H4 (cell line): Measurements from ENCODE around the gene MCTP1. TPM values are rescaled to one million over a fixed set of nuclear protein-coding genes. Genes with fewer than 3 reads are reported as not detected.
"Not testable (repeated sequence)": the region's sequence is repeated elsewhere in the genome, so short reads cannot be mapped to it uniquely, and the experiment has no call there.

Experiments
- DNase-seq: peaks from one replicate; pipeline ENCODE4 v3.0.0-alpha.2; 2015; ENCODE audit warnings: low spot score
- total RNA-seq: library from RNA; depleted of rRNA; stranded (reverse); fragments of >200 nt; shearing (Covaris generic); gene quantifications from 2 replicates; pipeline ENCODE4 v1.2.3, GENCODE V29; 2014

MCTP1 gene
- total RNA-seq, 1 experiment from 2014 or later = 6.5 TPM

DNA sequence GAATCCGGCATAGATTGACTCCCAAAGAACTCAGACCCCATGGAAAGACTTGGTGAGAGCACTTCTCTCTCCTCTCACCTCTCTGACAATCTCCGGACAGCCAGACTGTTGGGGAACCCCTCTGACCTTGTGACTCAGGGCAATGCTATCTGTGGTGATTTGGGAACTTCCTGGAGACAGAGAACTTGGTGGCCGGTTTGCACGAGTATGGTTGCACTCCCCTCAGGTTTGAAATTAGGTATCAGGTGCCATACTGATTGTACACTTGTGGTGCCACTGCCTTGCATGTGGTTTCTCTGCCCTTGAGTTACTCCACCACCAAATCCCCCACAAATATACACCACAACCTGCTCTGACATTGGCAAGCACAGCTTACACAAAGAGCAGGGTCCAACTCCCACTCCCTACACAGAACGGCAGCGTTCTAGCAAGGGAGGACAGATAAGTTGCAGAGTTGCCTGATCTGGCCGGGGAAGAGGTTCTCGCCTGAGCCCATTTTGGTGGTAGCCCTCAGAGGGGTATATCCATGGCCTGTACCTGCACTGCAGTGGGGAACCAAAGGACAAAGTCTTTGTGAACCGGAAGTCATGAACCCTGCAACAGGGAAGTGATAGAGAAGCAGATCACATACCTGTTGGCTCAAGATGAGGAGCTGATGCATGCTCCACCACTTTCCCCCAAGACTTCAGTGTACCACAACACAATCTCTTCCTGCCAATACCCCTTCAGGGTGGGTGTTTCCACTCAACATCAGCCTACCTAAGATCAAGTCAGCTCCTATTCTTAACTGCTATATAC lies 255.1 kb downstream of the MCTP1 start:
- DNase-seq = no peak

DNA sequence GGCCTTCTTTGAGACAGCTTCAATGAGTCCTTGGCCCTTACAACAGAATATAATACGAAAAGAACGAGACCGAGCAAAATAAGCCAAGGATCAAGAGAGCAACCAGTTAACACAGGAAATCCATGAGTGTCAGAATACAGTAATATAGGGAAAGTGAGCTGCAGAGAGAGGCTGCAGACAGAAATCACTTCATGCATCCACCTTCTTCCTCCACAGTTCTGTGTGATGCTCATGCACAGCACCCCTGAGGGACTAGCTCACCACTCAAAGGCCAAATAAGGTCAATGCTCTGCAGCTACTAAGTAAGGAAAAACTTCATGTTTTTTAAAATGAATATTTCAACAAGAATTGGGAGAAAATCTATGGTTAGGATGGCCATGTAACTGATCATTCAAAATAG lies 257.1 kb downstream of the MCTP1 start:
- no peak for DNase-seq

DNA sequence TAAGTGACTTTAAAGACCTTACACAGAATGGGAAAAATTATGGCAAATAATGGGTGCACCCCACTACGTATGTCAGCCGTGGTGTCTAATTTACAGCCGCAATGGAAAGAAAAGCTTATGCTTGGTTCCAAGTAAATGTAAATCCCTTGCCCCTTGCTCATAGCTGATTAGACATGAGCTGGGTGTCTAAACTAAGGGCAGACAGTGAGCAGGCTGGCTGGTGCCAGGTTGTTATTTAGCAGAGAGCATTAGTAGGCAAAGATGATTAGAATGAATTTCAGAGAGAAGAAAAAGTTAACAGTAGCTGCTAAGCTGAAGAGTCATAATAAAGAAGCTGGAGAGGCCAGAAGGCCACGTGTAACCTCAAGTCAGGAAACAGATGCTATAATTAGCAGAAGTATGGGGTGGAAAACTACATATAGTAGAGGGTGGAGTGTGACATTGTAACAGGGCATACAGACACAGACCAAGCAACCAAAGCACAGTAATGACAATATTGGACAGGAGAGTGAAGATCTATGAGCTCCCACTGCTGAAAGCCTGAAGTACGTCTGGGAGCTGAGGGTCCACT lies 257.7 kb downstream of the MCTP1 start:
- DNase-seq = no peak

DNA sequence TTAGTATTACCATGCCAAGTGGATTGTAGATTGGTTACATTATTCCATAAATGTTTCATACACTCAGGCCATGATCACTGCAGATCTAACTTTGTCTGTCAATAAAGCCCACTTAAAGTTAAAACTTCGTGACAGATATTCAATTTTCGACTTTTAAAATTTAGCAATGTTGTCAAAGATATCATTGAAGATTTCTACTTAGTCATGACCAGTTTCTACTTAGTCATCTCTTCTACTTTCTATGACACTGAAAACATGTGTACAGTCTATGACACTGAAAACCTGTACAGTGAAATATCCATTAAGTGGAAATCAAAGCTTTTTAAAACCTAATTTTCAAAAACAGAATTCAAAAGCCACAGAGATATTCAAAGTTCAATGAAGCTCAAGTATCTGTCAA lies 258.2 kb downstream of the MCTP1 start:
- no peak for DNase-seq

DNA sequence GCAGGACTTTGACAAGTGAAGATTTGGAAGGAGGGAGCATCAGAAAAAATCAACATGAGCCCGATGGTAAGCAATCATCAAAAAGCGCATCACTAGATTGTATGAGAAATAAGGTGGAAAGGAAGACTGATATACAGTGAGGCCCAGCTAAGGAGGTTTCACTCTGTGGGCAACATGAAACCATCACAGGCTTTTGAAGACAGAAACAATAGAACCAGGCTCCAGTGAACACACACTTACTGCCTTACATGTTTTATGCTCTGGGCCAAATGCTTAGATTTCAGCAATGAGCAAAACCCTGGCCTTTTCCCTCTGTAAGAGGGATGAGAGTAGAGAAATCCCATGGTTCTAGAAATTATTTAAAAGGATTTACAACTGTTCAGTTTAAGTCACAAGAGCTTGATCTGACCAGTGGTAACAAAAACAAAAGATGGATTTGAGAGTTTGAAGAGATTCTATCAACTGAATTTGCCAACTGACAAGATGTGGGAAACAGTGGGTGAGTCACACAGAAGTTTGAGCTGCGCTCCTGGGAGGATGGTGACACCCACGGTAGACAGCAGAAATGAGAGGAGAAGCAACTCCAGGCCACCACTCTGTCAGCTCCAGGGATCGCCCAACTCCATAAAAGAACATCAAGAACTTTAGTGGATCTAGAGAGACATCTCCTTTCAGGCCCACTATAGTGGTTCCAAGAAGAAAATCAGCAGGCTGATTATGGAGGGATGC lies 261.8 kb downstream of the MCTP1 start:
- DNase-seq = no peak

DNA sequence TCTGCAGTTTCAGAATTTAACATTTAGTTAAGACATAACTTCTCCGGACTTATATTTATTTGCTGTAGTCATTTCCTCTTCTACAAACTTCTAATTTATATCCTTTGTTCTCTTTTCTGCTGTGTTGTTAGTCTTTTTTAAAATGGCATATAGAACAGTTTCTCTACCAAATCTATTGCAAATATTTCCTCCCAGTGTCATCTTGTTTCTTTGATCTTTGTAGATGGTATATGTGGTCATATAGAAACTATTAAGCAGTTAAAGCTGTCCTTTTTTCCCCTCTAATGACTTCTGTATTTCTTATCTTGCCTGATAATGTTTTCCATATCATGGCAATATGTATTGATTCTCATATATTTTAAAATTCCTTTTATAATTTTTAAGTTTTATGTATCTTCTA lies 264.5 kb downstream of the MCTP1 start:
- no peak for DNase-seq

DNA sequence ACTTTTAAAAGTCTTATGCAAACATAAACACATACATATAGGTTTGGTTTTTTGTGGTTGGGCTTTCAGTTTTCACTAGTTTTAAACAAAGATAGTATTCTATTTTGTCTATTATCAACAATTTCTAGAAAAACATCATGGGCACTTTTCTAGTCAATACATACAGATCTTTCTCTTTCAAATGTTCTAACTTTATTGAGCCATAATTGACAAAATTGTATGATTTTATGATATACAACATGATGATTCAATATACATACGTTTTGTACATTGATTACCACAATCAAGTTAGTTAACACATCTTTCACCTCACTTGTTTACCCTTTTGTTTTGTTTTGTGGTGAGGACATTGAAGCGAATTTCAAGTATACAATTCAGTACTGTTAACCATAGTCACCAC lies 265.9 kb downstream of the MCTP1 start:
- DNase-seq = no peak

DNA sequence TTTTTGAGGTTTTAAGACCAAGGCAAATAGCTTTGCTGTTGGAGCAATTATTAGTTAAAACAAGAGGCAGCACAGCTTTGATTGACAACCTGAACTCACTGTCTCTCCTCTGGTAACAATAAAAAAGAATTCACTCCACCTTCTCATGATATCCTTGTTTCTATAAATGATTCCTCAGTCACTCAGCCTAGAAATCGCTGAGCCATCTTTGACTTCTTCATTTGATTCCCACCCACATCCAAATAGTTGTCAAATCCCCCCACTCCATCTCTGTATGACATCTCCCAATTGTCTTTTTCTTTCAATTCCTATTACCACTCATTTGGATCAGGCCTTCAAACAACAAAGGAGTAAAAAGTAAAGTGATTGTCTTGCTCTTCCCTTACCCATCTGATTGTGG lies 266.4 kb downstream of the MCTP1 start:
- DNase-seq = no peak

DNA sequence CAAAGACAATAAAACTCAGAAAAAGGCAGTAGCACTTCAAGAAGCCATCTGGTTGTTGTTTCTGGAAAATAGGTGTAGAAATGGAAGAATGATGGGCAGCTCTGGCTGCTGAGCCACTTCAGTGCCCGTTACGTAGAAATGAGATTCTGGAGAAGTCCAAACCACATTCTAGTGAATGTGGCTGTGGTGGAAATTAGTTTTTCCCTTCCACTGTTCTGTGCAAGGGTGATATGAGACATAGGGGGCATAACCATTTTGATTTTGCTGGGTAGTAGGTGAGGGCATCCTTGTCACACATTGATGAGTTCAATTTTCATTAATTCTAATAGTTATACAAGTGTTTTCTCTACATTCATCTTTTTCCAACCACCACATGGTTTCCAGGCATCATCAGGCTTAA lies 275.1 kb downstream of the MCTP1 start:
- DNase-seq = no peak

DNA sequence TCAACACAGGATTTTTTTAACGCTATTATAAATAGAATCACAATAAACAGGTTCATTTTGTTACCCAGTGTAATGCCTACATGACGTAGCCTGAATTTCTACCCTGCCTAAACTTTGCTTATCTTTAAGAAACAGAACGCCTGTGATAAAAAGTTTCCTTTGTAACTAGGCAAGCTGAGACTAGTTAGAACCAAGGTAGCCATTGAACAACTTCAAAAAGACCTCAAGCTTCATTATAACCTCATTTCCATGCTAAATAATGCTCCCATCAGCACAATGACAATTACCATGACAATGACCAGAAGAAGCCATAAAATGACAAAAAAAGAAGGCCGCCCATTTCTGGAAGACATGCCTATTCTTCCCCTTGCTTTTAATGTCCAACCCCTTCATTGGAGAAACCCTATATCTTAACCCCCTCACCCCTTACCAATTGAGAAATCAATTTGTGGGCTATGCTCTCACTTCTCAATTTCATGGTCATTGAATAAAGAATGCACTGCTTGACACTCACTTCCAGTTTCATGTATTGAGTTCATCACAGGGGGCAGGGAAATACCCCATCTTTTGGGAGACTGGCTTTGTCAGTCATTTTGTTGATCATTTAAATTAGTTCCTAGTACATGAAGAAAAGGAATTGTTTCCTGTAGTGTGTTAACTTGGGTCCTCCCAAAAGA lies 276.8 kb downstream of the MCTP1 start:
- DNase-seq = no peak

DNA sequence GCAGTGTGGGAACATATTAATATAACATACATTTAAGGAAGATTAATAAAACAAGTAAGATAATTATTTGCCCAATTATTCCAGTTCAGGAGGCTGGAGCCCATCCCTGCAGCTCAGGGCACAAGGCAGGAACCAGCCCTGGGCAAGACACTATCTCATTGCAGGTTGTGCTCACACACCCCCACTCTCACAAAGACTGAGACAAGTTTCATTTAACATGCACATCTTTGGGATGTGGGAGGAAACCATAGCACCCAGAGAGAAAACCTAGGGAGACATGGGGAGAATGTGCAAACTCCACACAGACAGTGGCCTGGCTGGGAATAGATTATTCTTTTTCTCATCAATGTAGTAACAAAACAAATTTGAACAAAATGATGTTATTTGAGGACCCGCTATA lies 279.1 kb downstream of the MCTP1 start:
- DNase-seq = no peak

DNA sequence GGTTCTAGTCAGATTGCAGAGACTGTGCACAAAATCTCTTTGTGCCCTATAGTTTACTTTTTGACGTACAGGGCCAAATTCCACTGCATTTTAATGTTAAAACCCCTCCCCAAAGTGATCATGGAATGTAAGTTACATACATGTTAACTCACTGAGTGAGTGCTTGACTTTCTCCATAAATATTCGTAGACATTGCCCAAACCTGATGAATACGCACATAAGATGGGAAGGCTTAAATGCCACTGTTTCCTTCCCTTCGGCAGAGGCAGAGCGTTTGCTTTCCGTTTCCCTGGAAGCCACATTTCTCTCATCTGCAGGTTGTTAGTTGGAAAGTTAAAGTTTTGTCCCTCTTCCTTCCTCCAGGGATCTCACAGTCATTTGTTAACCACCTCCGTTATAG lies 286.2 kb downstream of the MCTP1 start:
- DNase-seq = no peak

DNA sequence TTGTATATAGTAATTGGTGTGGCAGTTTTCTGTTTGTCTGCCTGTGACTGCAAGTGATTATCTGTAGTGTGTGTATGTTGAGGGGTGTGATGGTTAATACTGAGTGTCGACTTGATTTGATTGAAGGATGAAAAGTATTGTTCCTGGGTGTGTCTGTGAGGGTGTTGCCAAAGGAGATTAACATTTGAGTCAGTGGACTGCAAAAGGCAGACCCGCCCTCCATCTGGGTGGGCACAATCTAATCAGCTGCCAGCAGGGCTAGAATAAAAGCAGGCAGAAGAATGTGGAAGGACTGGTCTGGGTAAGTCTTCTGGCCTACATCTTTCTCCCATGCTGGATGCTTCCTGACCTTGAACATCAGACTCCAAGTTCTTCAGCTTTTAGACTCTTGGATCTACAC lies 290.4 kb downstream of the MCTP1 start:
- not testable (repeated sequence) for DNase-seq

DNA sequence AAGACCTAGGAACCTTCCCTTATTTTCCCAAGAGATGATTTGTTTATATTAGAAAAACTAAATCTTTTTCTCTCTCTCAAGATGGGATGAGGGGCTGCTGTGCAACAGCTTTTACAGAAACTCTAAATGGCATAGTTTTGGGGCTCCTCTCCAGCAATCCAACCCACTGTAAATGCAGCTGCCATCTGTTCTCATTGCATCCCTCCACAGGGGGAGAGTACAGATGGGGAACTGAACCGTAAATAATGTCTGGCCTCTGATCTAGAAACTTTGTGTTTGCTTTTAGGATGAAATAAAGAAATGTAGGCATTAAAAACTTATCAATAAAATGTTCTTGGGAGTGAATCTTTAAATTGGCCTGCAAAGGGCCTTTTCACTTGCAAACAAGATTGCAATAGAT lies 291.4 kb downstream of the MCTP1 start:
- no peak for DNase-seq

DNA sequence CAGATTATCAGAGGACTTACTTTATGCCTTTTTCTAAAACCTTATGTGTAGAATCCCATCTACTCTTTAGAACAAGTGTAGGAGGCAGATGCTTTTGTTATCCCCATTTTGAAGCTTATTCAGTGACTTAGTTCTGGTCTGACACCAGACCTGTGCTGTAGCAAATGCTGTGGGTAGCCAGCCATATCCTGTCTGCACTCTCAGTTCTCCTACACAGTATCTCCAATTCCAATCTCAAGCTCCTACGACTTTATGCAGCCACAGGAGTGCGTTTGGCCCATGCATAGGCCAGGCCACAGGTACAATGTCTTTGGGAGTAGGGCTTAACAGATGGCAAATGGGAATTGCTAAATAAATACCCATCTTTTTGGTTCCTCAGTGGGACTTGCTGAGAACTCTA lies 292.6 kb downstream of the MCTP1 start:
- no peak for DNase-seq

DNA sequence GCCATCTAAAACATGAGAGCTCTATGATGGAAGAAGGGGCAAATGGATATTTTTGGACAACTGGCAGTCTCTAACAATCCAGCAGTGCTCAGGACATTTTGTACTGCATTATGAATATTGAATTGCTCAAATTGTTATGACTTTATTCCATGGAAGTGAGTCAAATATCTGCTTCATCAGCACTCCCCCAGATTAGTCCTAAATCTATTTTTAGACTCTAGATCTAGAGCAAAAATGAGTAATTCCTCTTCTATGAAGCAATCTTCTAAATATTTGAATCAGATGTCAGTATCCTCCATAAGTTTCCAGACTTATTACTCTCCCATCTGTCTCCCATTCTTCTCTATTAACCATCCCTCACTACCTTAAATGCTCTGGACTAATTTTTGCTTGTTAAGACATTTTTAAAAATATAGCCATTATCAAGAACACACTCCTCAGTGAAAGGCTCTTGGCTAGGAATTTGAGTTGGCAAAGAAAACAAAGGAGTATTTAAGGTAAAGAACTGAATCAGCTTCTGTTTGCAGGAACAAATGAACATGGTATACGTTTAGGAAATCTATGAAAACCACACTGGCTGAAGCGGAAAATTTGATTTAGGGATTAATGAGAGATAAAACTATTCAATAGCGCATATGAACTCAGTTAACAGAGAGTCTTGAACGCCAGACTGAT lies 300.9 kb downstream of the MCTP1 start:
- no peak for DNase-seq

DNA sequence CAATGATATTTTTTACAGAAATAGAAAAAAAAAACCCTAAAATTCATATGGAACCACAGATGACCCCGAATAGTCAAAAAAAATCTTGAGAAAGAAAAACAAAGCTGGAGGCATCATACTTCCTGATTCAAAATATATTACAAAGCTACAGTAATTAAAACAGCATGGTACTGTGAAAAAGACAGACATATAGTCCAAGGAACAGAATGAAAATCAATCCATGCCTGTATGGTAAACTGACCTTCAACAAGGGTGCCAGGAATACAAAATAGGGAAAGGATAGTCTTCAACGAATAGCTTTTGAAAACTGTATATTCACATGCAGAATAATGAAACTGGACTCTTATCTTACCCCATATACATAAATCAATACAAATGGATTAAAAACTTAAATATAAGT lies 307.5 kb downstream of the MCTP1 start:
- no peak for DNase-seq

DNA sequence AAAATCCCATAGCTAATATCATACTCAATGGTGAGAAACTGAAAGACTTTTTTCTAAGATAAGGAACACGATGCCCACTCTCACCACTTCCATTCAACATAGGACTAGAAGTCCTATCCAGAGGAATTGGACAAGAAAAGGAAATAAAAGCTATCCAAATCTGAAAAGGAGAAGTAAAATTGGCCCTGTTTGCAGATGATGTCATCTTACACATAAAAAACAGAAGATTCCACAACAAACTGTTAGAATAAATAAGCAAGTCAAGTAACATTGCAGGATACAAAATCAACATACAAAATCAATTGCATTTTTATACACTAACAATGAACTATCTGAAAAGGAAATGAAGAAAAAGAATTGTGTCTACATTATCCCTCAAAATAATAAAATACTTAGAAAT lies 308.0 kb downstream of the MCTP1 start:
- no peak for DNase-seq

DNA sequence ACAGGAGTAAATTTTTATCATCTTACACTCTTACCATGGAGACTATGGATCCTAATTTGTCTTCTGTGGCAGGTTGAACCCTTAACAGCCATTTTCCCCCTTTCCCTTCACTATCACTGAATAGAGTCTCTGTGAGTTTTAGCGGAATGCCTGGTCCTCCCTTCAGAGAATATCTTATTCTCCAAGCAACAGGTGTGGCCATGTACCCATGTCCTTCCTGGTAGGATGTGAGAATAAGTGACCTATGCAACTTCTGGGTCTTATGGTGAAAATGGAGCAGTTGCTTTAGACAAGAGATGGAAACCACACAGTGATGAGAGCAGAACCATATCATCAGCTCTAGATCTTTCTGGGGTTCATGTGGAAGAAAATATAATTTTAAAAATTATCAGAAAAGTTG lies 312.6 kb downstream of the MCTP1 start:
- DNase-seq = no peak

DNA sequence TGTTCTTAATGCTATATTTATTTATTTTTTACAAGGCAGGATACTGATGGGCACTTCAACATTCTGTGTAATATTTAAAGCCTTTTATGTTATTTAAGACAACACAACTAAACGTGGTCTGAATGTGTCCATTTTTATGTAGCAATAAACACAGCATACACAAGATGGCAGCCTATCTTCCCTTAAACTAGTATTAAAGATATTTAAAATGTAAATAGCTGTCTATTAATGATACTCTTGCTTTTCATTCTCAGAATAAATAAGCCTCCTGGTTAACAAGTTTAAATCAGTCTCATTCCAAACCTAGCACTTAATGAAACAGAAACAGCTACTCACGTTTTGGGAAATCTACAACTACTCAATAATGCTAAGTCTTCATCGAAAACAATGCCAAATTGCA lies 315.7 kb downstream of the MCTP1 start:
- peak; percentile 20 for DNase-seq

DNA sequence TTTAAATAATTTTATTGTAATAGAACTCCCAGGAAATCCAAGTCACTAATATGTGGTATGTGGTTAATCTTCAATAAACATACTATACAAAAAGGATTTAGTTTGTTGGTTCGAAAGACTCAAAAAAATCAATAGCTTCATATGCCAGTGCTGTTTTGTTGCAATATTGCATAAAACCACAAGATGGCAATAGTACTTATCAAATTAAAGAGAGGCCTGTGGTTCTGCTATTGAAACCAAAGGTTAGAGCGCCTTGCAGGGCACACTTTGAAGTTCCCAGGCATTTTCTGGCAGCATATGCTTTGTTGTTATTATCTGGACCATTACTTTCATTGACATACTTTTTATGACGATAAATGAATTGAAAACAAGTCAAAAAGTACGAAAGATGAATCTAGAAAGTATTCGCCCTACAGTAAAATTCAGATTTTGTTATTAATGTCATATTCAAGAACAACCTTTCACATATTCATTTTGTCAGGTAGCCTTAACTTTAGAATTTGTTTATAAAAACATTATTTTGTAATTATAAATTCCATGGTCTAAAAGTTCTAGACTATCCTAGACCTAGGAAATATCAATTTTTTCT lies 316.3 kb downstream of the MCTP1 start:
- DNase-seq = peak; percentile 74

DNA sequence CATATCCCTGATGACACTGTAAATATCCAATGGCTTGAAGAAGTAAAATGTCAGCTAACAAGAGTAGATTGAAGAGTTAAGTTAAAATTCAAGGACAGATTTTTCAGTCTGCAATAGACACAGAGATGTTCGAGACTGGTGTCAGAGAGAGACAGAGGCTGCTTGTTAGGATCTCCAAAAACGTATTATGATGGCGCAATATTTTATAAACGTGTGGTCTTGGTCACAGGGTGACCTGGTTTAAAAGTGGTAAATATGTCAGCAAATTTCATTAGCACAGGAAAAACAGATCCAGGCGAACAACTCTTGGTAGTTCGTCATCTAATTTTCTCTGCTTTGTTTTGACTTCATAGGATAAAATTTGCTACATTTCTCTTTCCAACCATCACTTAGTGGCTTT lies 317.4 kb downstream of the MCTP1 start:
- DNase-seq = no peak
